GM18526 (cell line): ENCODE data around the gene PCBD1.

Source experiments
- POLR2A ChIP-seq: IDR thresholded peaks from 3 replicates; pipeline ENCODE4 v1.6.1; 2011; ENCODE audit not compliant: insufficient read length; ENCODE audit errors: extremely low read depth

Gene PCBD1

GRCh38 chr10:70887804-70888800 lies at the start of gene PCBD1:
Gene PCBD1, minus strand, starts transcription at chr10:70888565. Its CDS starts 32 bp downstream, at chr10:70888533.
- TF ChIP-seq POLR2A = peak; percentile 45

- TF ChIP-seq POLR2A = no peak
These were observed 49.3 kb upstream of the PCBD1 start for GRCh38 chr10:70937661-70938060.

GRCh38 chr10:70936111-70936510 lies 47.7 kb upstream of the PCBD1 start:
- no peak for TF ChIP-seq POLR2A

- TF ChIP-seq POLR2A = no peak
These were observed 47.3 kb upstream of the PCBD1 start for GRCh38 chr10:70935631-70936030.

GRCh38 chr10:70935125-70935625 lies 46.8 kb upstream of the PCBD1 start:
- no peak for TF ChIP-seq POLR2A

GRCh38 chr10:70934701-70935100 lies 46.3 kb upstream of the PCBD1 start:
- TF ChIP-seq POLR2A = no peak

DNA sequence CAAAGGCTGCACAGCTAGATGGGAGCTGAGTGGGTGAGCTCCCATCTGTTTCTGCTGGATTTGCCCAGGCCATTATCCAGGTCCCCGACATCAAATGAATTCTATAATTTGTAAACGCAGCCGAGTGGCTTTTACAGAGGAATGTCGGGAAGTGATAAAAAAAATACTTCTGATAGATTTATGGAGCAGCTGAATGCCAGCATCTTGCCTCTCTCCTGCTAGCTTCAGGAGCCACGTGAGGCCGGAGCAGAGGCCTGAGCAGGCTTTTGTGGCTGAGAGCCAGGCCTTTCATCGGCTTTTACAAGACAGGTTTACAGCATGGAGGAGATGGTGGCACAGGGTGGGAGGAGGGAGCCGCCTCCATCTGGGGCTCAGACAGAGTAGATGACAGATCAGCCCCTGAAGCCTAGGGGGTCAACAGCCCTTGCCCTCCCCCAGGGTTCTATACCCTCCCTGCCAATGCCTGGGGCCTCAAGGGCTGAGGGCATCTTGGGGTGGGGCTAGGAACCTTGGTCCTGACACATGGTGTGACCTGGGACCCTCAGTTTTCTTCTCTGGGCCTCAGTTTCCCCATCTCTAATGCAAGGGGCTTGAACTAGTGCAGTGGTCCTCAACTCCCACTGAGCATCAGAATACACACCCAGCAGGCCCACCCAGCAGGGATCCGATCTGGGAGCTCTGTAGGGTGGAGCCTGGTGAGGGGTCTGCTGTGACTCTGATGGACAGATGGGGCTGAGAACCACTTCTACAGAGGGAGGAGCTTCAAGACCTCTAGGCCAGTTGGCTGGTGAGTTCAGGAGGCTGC lies 44.2 kb upstream of the PCBD1 start:
- no peak for TF ChIP-seq POLR2A

DNA sequence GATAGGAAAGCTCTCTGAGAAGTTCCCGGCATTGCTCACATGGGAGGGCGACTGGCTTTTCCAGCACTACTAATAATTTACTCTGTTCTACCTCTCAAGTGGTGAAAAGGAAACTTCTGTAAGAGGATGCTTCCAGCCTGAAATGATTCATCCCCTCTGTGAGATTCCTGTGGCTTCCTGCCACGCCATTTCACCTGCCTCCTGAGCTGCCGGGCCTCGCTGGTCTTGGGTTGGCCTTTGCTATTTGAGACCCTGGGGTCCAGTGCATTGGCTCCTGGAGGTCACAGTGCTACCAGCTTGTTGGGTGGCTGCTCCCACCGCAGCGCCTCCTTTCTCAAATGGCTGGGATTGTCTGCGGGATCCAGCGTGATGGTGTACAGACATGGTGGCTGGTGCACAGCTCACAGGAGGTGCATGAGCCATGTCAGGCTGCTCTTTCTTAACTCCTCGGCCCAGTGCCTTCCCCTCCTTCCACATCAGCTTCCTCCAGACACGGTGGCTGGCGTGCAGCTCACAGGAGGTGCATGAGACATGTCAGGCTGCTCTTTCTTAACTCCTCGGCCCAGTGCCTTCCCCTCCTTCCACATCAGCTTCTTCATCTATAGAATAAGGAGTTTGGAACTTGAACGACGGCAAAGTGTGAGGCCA lies 42.9 kb upstream of the PCBD1 start:
- no peak for TF ChIP-seq POLR2A

- no peak for TF ChIP-seq POLR2A
These were observed 42.1 kb upstream of the PCBD1 start for GRCh38 chr10:70930263-70931000.

DNA sequence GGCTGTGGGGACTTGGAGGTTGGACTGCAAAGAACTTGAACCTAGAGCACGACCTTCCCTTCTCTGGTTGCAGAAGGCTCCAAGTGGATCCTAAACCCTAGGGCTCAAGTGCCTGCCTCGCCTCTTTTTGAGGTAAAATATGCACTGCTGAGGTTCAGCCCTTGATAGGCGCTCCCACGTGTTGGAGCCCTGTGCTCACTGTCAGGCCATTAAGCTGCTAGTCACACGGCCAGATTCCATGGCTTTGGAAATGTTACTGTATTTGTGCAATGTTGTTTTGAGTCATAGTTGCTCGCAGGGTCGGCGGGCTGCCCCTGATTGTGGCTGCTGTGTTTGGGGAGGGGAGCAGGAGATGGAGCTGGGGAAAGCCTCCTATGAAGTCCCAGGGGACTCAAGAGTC lies 39.8 kb upstream of the PCBD1 start:
- no peak for TF ChIP-seq POLR2A

- TF ChIP-seq POLR2A = no peak
These were observed 39.0 kb upstream of the PCBD1 start for GRCh38 chr10:70927189-70927943.

- no peak for TF ChIP-seq POLR2A
These were observed 38.0 kb upstream of the PCBD1 start for GRCh38 chr10:70926226-70927000.
